Sigmoid colon (tissue), 4 donors: ENCODE data around the gene TMEM132D.

Source experiments
- POLR2AphosphoS5 ChIP-seq, 4 donors: sonication (generic); formaldehyde crosslinking; IDR thresholded peaks; one replicate each; pipeline ENCODE4 v1.6.1; 2017; ENCODE audit warnings: antibody characterized with exemption in 4 of 4
- TF ChIP-seq, protein P1 (sequence below), 4 experiments: fragments of 450-650 bp in 3 of 4; fragments of 200-600 bp in 1 of 4; IDR thresholded peaks; one replicate each; pipeline ENCODE4 v1.5.1; 2016 to 2019; ENCODE audit warnings: antibody characterized with exemption in 4 of 4, mild to moderate bottlenecking in 3 of 4, moderate library complexity in 2 of 4

DNA sequence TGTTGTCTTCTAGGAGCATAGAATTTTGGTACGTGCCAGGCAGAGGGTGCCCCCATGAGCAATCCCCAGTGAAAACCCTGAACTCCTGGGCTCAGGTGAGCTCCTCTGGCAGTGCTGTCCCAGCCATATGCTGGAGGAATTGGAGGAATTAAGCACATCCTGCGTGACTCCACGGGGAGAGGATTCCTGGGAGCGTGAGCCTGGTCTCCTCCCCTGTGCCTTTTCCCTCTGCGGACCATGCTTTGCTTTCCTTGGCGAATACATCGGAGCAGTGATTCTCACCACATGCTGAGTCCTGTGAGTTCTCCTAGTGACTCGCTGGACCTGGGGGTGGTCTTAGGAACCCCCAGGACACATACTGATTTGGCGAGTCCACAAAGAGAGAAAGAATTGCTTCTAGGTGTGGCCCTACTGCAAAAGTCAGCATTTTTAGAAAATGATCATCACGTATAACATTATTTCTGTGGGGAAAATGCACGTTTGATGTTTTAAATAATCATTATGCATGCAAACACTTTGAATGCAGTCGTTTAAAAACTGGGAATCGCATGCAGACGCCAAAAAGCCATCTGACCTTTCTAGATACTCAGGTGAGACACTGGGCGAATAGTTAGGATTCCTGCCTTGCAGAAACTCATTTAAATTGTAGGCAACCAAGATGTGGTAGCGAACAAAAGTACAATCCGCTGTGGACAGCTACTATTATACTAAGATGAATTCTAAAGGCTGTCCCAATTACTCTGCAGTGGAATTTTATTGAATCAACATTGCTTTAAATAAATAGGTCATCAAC lies 370.9 kb downstream of the TMEM132D start:
- TF ChIP-seq, protein P1, sequence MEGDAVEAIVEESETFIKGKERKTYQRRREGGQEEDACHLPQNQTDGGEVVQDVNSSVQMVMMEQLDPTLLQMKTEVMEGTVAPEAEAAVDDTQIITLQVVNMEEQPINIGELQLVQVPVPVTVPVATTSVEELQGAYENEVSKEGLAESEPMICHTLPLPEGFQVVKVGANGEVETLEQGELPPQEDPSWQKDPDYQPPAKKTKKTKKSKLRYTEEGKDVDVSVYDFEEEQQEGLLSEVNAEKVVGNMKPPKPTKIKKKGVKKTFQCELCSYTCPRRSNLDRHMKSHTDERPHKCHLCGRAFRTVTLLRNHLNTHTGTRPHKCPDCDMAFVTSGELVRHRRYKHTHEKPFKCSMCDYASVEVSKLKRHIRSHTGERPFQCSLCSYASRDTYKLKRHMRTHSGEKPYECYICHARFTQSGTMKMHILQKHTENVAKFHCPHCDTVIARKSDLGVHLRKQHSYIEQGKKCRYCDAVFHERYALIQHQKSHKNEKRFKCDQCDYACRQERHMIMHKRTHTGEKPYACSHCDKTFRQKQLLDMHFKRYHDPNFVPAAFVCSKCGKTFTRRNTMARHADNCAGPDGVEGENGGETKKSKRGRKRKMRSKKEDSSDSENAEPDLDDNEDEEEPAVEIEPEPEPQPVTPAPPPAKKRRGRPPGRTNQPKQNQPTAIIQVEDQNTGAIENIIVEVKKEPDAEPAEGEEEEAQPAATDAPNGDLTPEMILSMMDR (IDR thresholded peaks at IDR 0.05), result no peak
- no peak for TF ChIP-seq POLR2AphosphoS5 (IDR thresholded peaks at IDR 0.05)
